Measurements from ENCODE around the gene TPST2. TPM values are rescaled to one million over a fixed set of nuclear protein-coding genes. Genes with fewer than 3 reads are reported as not detected.

Gene TPST2
- total RNA-seq, 1 experiment from 2014 or later: 11.8 TPM

- CTCF ChIA-PET: interaction anchor here (2.1 kb wide), 1 partner anchor 119 kb away, joined by 6 read pairs; no protein-coding TSS in a partner anchor
- POLR2A ChIA-PET: no interaction called here
- DNase-seq (ENCODE audit: low read depth, low spot score): no peak
- RAD21 ChIA-PET (ENCODE audit: low non-redundant PET in 1 of 2, low total read pairs in 2 of 2, uncharacterized antibody in 2 of 2, unreplicated experiment in 2 of 2): no interaction called here
- Histone ChIP-seq H3K27me3 (ENCODE audit: insufficient read depth, low read length) (no peaks in the 10 kb centered on the region), H3K79me2 (ENCODE audit: insufficient read depth, low read length) (peaks cover 61% of the 10 kb centered on the region), H3K4me2 (ENCODE audit: low read length) (no peak overlapping the region), H3K9me3 (ENCODE audit: control insufficient read depth in 1 of 2, insufficient read depth in 1 of 2, low read depth in 1 of 2, low read length in 2 of 2) (no peaks in the 10 kb centered on the region), H3K4me1 (ENCODE audit: control insufficient read depth in 1 of 2, insufficient read depth in 2 of 2, low read length in 2 of 2) (peaks cover 10 to 15% of the 10 kb centered on the region in 2 experiments), H4K20me1 (ENCODE audit: insufficient read depth) (no peaks in the 10 kb centered on the region), H3K4me3 (replicated peaks in 1 of 2; ENCODE audit: low read depth in 1 of 2, low read length in 2 of 2) (no peak overlapping the region), H3K9me2 (ENCODE audit: insufficient read depth) (no peaks in the 10 kb centered on the region), H3K27ac (ENCODE audit: low read depth, low read length) (no peak overlapping the region), H2AFZ (ENCODE audit: low read depth, low read length, poor library complexity, severe bottlenecking) (no peak overlapping the region), H3K36me3 (ENCODE audit: control insufficient read depth in 1 of 2, insufficient read depth in 2 of 2, low read length in 2 of 2) (peaks cover 29 to 32% of the 10 kb centered on the region in 2 experiments), H3K9ac (ENCODE audit: low read length) (no peak overlapping the region)
- BruUV-seq (replicated peaks): no TSS peak
- no peak for TF ChIP-seq REST (IDR thresholded peaks at IDR 0.05; ENCODE audit: low read depth)
- no peak for TF ChIP-seq ZFX (IDR thresholded peaks at IDR 0.05)
- TF ChIP-seq ZNF274 (IDR thresholded peaks at IDR 0.05; ENCODE audit: low read depth, low read length): no peak
- TF ChIP-seq, protein P1, sequence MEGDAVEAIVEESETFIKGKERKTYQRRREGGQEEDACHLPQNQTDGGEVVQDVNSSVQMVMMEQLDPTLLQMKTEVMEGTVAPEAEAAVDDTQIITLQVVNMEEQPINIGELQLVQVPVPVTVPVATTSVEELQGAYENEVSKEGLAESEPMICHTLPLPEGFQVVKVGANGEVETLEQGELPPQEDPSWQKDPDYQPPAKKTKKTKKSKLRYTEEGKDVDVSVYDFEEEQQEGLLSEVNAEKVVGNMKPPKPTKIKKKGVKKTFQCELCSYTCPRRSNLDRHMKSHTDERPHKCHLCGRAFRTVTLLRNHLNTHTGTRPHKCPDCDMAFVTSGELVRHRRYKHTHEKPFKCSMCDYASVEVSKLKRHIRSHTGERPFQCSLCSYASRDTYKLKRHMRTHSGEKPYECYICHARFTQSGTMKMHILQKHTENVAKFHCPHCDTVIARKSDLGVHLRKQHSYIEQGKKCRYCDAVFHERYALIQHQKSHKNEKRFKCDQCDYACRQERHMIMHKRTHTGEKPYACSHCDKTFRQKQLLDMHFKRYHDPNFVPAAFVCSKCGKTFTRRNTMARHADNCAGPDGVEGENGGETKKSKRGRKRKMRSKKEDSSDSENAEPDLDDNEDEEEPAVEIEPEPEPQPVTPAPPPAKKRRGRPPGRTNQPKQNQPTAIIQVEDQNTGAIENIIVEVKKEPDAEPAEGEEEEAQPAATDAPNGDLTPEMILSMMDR (IDR thresholded peaks at IDR 0.05 in 2 of 3, conservative IDR thresholded peaks at IDR 0.05 in 1 of 3; ENCODE audit: borderline replicate concordance in 1 of 3, insufficient read depth in 1 of 3, low read depth in 2 of 3, low read length in 2 of 3): no peak
- no peak for TF ChIP-seq POLR2A (IDR thresholded peaks at IDR 0.05; ENCODE audit: borderline replicate concordance, extremely low read depth, insufficient read depth, insufficient read length)
- TF ChIP-seq SP1 (IDR thresholded peaks at IDR 0.05; ENCODE audit: low read depth): no peak
- no peak for ATAC-seq
- intact Hi-C loops (cut with micrococcal nuclease): no loop called here
These were observed 104.0 kb downstream of the TPST2 start for GRCh38 chr22:26485806-26486390.

Data from HCT116 (cell line).